Tibial artery (tissue), 4 donors: ENCODE data around the gene MRPL14.
"Not testable (repeated sequence)": the region's sequence is repeated elsewhere in the genome, so short reads cannot be mapped to it uniquely, and the experiment has no call there.

Source experiments
- DNase-seq, 2 donors: peaks; one replicate each; pipeline ENCODE4 v3.0.0-alpha.2; 2019
- H3K27ac ChIP-seq, 2 donors: fragments of 200-600 bp; sonication (generic) in 1 of 2; 1 replicate in 1 of 2; 2 replicates in 1 of 2; pipeline ENCODE4 v1.5.1; 2018 to 2019; ENCODE audit warnings: mild to moderate bottlenecking in 1 of 2
- H3K27me3 ChIP-seq, 2 donors: fragments of 200-600 bp; sonication (generic) in 1 of 2; one replicate each; pipeline versions ENCODE4 v1.5.1 to v1.6.0; 2016 to 2019
- H3K36me3 ChIP-seq, 3 donors: fragments of 200-600 bp; sonication (generic) in 2 of 3; one replicate each; pipeline ENCODE4 v1.5.1; 2016 to 2019; ENCODE audit warnings: mild to moderate bottlenecking in 2 of 3
- H3K4me1 ChIP-seq, 4 donors: fragments of 200-600 bp; sonication (generic) in 2 of 4; 1 replicate in 3 of 4; 2 replicates in 1 of 4; pipeline ENCODE4 v1.5.1; 2016 to 2019
- H3K4me3 ChIP-seq, 2 donors: fragments of 200-600 bp; sonication (generic) in 1 of 2; 1 replicate in 1 of 2; 2 replicates in 1 of 2; pipeline ENCODE4 v1.5.1; 2018 to 2019; ENCODE audit warnings: mild to moderate bottlenecking in 2 of 2
- H3K9me3 ChIP-seq, 3 donors: fragments of 200-600 bp; sonication (generic) in 1 of 3; one replicate each; pipeline ENCODE4 v1.5.1; 2016 to 2019
- intact Hi-C: fragments of 100-400 bp; cut with DNase I; formaldehyde crosslinking; loops from one replicate; pipeline ENCODE4 v1.15.0; 2023; ENCODE audit warnings: low total_unique reads
- TF ChIP-seq, protein P1 (sequence below), 2 experiments: fragments of 200-600 bp in 1 of 2; fragments of 450-650 bp in 1 of 2; IDR thresholded peaks; one replicate each; pipeline ENCODE4 v1.5.1; 2017 to 2019; ENCODE audit warnings: antibody characterized with exemption in 2 of 2, mild to moderate bottlenecking in 1 of 2, moderate library complexity in 1 of 2

The MRPL14 gene

DNA sequence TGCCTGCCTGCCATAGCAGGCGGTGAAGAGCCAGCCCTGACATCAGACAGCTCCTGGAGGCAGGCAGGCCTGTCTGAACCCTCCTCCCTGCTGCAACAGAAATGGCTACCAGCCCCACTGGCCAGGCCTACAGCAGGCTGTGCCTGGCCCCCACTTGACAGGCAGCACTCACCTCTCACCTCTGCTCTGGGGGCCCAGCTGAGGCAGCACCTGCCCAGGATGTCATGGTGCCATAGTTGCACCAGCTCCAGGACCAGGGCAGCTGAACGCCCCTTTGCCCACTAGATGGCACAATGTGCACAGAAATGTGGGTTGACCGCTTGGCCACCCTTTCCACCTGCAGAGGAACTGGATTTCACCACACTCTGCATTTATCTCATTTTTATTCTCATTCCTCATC is 30.6 kb downstream of the MRPL14 start:
- no peaks in the 10 kb centered on the region for H3K9me3 ChIP-seq
- TF ChIP-seq, protein P1, sequence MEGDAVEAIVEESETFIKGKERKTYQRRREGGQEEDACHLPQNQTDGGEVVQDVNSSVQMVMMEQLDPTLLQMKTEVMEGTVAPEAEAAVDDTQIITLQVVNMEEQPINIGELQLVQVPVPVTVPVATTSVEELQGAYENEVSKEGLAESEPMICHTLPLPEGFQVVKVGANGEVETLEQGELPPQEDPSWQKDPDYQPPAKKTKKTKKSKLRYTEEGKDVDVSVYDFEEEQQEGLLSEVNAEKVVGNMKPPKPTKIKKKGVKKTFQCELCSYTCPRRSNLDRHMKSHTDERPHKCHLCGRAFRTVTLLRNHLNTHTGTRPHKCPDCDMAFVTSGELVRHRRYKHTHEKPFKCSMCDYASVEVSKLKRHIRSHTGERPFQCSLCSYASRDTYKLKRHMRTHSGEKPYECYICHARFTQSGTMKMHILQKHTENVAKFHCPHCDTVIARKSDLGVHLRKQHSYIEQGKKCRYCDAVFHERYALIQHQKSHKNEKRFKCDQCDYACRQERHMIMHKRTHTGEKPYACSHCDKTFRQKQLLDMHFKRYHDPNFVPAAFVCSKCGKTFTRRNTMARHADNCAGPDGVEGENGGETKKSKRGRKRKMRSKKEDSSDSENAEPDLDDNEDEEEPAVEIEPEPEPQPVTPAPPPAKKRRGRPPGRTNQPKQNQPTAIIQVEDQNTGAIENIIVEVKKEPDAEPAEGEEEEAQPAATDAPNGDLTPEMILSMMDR (IDR thresholded peaks at IDR 0.05): peak; percentile 81
- no peaks in the 10 kb centered on the region for H3K27me3 ChIP-seq
- intact Hi-C loops: loop anchor here (2.0 to 10.0 kb wide), 2 partner anchors 56 to 168 kb away; partner anchors contain the start of gene NFKBIE
- H3K27ac ChIP-seq: no peak overlapping the region
- H3K4me3 ChIP-seq: no peak overlapping the region
- H3K36me3 ChIP-seq: peaks cover 0 to 29% (median 0%) of the 10 kb centered on the region in 3 donors
- H3K4me1 ChIP-seq: no peaks in the 10 kb centered on the region
- peak; percentile 74 to 80 for DNase-seq

DNA sequence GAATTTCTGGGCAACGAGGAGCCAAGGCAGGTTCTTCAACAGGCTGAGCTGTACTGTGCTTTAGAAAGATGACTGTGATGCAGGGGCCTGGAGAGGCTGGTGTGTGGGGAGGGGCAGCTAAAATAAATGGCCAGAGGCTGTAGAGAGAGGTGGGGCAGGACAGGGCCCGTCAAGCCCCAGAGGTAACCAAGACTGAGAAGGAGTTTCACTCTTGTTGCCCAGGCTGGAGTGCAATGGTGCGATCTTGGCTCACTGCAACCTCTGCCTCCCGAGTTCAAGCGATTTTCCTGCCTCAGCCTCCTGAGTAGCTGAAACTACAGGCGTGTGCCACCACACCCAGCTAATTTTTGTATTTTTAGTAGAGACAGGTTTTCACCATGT is 32.0 kb downstream of the MRPL14 start:
- intact Hi-C loops: loop anchor here (10.0 kb wide), 1 partner anchor 170 kb away; the partner anchor contains the start of gene NFKBIE
- not testable (repeated sequence) for H3K27me3 ChIP-seq, H3K4me1 ChIP-seq, H3K27ac ChIP-seq, H3K9me3 ChIP-seq, DNase-seq, H3K4me3 ChIP-seq
- H3K36me3 ChIP-seq: peaks cover 0 to 25% (median 0%) of the 10 kb centered on the region in 3 donors

DNA sequence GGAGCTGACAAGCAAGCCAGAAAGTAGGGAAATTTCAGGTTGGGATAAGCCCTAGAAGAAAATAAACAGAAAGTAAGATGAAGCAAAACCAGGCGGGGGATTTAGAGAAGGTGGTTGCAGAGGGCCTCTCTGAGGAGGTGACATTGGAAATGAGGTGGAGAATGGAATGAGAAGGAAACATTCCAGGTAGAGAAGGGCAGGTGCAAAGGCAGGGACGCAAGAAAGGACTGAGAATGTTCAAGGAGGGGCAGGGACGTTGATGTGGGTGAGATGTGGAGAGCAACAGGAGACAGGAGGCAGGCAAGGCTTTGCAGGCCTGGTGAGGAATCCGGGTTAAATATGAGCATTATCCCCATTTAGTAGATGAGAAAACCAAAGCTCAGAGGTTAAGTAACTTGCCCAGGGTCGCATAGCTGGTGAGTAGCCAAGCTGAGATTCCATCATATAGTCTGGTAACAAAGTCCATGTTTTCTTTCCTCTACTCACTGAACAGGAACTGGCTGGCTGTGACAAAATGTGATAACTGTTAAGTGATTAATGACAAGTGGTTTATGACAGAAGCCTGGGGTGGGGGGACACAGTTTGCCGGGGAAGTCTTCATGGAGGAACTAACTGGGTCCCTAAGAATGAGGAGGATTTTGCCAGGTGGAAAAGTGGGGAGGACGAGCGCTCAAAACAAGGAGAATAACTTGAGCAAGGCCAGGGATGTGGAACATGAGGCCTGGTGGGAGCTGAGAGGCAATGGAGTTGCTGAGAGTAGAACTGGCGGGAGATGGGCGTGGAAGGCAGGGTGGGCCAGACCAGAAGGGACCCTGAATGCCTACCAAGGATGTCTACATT is 32.6 kb downstream of the MRPL14 start:
- Histone ChIP-seq H3K9me3 (no peaks in the 10 kb centered on the region), H3K4me1 (no peaks in the 10 kb centered on the region), H3K4me3 (no peak overlapping the region), H3K27me3 (no peaks in the 10 kb centered on the region), H3K36me3 (peaks cover 0 to 19% (median 0%) of the 10 kb centered on the region in 3 donors), H3K27ac (no peak overlapping the region)
- TF ChIP-seq, protein P1 (IDR thresholded peaks at IDR 0.05): no peak
- DNase-seq: no peak
- intact Hi-C loops: loop anchor here (10.0 kb wide), 1 partner anchor 170 kb away; the partner anchor contains the start of gene NFKBIE

DNA sequence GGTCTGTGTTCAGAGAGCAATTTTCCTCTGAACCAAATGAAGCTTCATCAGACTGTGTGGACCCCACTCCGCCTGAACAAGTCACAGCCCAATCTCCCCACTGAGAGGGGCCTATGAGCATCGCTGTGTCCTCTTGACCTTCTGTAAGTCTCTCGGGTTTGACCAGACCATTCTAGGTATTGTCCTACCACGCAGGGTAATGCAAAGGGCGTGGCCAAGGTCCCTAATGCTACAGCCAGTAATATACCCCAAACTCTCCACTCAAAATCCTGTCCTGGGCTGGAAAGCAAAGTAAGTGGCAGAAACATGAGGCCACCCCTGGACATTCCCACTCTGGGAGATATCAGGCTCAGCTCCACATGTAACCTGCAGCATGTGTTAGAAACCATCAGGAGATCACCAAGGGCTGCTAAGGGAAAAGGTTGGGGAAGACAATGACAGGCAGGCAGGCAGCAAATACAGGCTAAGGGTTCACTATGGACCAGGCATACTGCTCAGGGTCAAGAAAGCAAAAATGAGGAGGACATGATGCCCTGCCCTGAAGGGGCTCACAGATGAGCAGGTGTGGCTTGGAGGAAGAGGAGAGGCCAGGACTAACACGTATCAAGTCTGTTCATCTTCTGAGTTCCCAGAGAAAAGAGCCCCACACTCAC is 33.4 kb downstream of the MRPL14 start:
- H3K9me3 ChIP-seq: no peaks in the 10 kb centered on the region
- intact Hi-C loops: loop anchor here (10.0 kb wide), 1 partner anchor 171 kb away; the partner anchor contains the start of gene NFKBIE
- TF ChIP-seq, protein P1 (IDR thresholded peaks at IDR 0.05): no peak
- no peaks in the 10 kb centered on the region for H3K4me1 ChIP-seq
- no peak overlapping the region for H3K27ac ChIP-seq
- no peak overlapping the region for H3K4me3 ChIP-seq
- H3K36me3 ChIP-seq: peaks cover 0 to 24% (median 0%) of the 10 kb centered on the region in 3 donors
- no peaks in the 10 kb centered on the region for H3K27me3 ChIP-seq
- DNase-seq: no peak

DNA sequence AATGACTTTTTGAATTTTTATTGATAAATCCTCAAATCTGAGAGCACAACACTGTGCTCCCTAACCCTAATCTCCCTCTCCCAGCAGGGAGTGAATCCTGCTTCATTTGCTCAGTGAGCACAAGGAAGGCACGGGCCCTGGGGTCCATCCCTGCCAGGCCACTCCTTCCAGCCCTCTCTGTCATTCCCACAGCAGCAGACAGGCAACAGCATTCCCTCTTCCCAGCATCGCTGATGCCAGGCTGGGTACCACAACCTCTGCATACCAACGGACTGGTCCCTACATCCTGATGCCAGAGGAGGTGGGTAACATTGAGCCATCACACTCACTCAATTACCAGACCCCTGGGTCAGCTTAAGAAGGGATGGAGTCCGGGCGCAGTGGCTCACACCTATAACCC is 34.2 kb downstream of the MRPL14 start:
- TF ChIP-seq, protein P1 (IDR thresholded peaks at IDR 0.05): no peak
- no peak for DNase-seq
- Histone ChIP-seq H3K4me3 (no peak overlapping the region), H3K27me3 (no peaks in the 10 kb centered on the region), H3K4me1 (no peaks in the 10 kb centered on the region), H3K9me3 (no peaks in the 10 kb centered on the region), H3K36me3 (peaks cover 0 to 26% (median 0%) of the 10 kb centered on the region in 3 donors), H3K27ac (no peak overlapping the region)
- intact Hi-C loops: loop anchor here (10.0 kb wide), 1 partner anchor 172 kb away; the partner anchor contains the start of gene NFKBIE
